Body of pancreas (tissue), 4 donors: Measurements from ENCODE around the gene HOOK2.

Experiments
- CTCF ChIP-seq, 7 experiments: fragments of 450-650 bp in 4 of 7; fragments of 200-600 bp in 3 of 7; sonication (generic) in 3 of 7; IDR thresholded peaks; one replicate each; pipeline ENCODE4 v1.5.1; 2016 to 2019; ENCODE audit warnings: antibody characterized with exemption in 7 of 7
- POLR2A ChIP-seq, 3 donors: fragments of 450-650 bp; IDR thresholded peaks; one replicate each; pipeline ENCODE4 v1.6.1; 2016; ENCODE audit warnings: antibody characterized with exemption in 3 of 3, mild to moderate bottlenecking in 2 of 3

GRCh38 chr19:12783291-12783848 lies 8.0 kb upstream of the HOOK2 start:
- TF ChIP-seq CTCF (IDR thresholded peaks at IDR 0.05): peak in 1 of 7 experiments; percentile 4
- TF ChIP-seq POLR2A (IDR thresholded peaks at IDR 0.05): no peak
